ENCODE measurements around the gene COL9A2.

Gene COL9A2

GRCh38 chr1:40303051-40303771, 13.9 kb downstream of the COL9A2 start:
- H3K4me3 ChIP-seq, result no peak overlapping the region
- no peak for DNase-seq (ENCODE audit: low spot score)
- no peak for TF ChIP-seq CTCF (IDR thresholded peaks at IDR 0.05)
- H3K27ac ChIP-seq, result no peak overlapping the region

- Histone ChIP-seq H3K27ac (no peak overlapping the region), H3K4me3 (no peak overlapping the region)
- DNase-seq (ENCODE audit: low spot score), result no peak
- no peak for TF ChIP-seq CTCF (IDR thresholded peaks at IDR 0.05)
Measured at GRCh38 chr1:40302475-40302874, 14.6 kb downstream of the COL9A2 start.

- no peak for DNase-seq (ENCODE audit: low spot score)
- Histone ChIP-seq H3K4me3 (no peak overlapping the region), H3K27ac (no peak overlapping the region)
- TF ChIP-seq CTCF (IDR thresholded peaks at IDR 0.05), result no peak
Measured at GRCh38 chr1:40301541-40302299, 15.4 kb downstream of the COL9A2 start.

GRCh38 chr1:40301066-40301465, 16.0 kb downstream of the COL9A2 start:
- no peak for TF ChIP-seq CTCF (IDR thresholded peaks at IDR 0.05)
- no peak for DNase-seq (ENCODE audit: low spot score)

GRCh38 chr1:40300651-40301050, 16.4 kb downstream of the COL9A2 start:
- no peak for DNase-seq (ENCODE audit: low spot score)
- no peak overlapping the region for H3K4me3 ChIP-seq
- TF ChIP-seq CTCF (IDR thresholded peaks at IDR 0.05), result no peak
- no peak overlapping the region for H3K27ac ChIP-seq

More at GRCh38 chr1:40301066-40301465, 16.0 kb downstream of the COL9A2 start:
- Histone ChIP-seq H3K27ac (no peak overlapping the region), H3K4me3 (no peak overlapping the region)

- no peak for TF ChIP-seq CTCF (IDR thresholded peaks at IDR 0.05)
- no peak for DNase-seq (ENCODE audit: low spot score)
- no peak overlapping the region for H3K4me3 ChIP-seq
- H3K27ac ChIP-seq, result no peak overlapping the region
Measured at GRCh38 chr1:40300249-40300567, 16.9 kb downstream of the COL9A2 start.
